Measurements from ENCODE around the gene NMUR2.

NMUR2 gene

GRCh38 chr5:152356506-152356905, 48.6 kb downstream of the NMUR2 start:
- DNase-seq (ENCODE audit: low spot score in 2 of 2) (no peak), ATAC-seq (ENCODE audit: low read depth) (no peak)
- H3K36me3 Mint-ChIP-seq, result no peaks in the 10 kb centered on the region
- H3K9me3 Mint-ChIP-seq, result no peaks in the 10 kb centered on the region
- no peaks in the 10 kb centered on the region for H3K27me3 Mint-ChIP-seq
- H3K4me3 Mint-ChIP-seq, result no peak overlapping the region
- no peaks in the 10 kb centered on the region for H3K4me1 Mint-ChIP-seq
- H3K27ac Mint-ChIP-seq, result no peak overlapping the region

- no peak overlapping the region for H3K4me3 Mint-ChIP-seq
- H3K36me3 Mint-ChIP-seq, result no peaks in the 10 kb centered on the region
- no peaks in the 10 kb centered on the region for H3K27me3 Mint-ChIP-seq
- DNase-seq (ENCODE audit: low spot score in 2 of 2) (no peak), ATAC-seq (ENCODE audit: low read depth) (no peak)
- no peaks in the 10 kb centered on the region for H3K9me3 Mint-ChIP-seq
- no peaks in the 10 kb centered on the region for H3K4me1 Mint-ChIP-seq
- H3K27ac Mint-ChIP-seq, result no peak overlapping the region
Observed at GRCh38 chr5:152355061-152355460, 50.0 kb downstream of the NMUR2 start.

GRCh38 chr5:152353001-152353400, 52.1 kb downstream of the NMUR2 start:
- H3K27me3 Mint-ChIP-seq, result no peaks in the 10 kb centered on the region
- no peaks in the 10 kb centered on the region for H3K36me3 Mint-ChIP-seq
- no peak overlapping the region for H3K4me3 Mint-ChIP-seq
- H3K9me3 Mint-ChIP-seq, result no peaks in the 10 kb centered on the region
- no peak for ATAC-seq (ENCODE audit: low read depth)
- no peaks in the 10 kb centered on the region for H3K4me1 Mint-ChIP-seq
- no peak for DNase-seq (ENCODE audit: low spot score in 2 of 2)
- no peak overlapping the region for H3K27ac Mint-ChIP-seq

GRCh38 chr5:152349683-152350526, 55.2 kb downstream of the NMUR2 start:
- no peak for ATAC-seq (ENCODE audit: low read depth)
- DNase-seq (ENCODE audit: low spot score in 2 of 2), result peak; percentile 5 to 12
- Mint-ChIP-seq H3K27ac (no peak overlapping the region), H3K4me3 (no peak overlapping the region), H3K27me3 (peaks cover 3% of the 10 kb centered on the region), H3K9me3 (peaks cover 1% of the 10 kb centered on the region), H3K4me1 (peaks cover 2% of the 10 kb centered on the region), H3K36me3 (no peaks in the 10 kb centered on the region)

Data from memory B cell (primary cell).